Measurements from ENCODE around the gene KIR2DL4.
"Not testable (repeated sequence)": the region's sequence is repeated elsewhere in the genome, so short reads cannot be mapped to it uniquely, and the experiment has no call there.

The KIR2DL4 gene

DNA sequence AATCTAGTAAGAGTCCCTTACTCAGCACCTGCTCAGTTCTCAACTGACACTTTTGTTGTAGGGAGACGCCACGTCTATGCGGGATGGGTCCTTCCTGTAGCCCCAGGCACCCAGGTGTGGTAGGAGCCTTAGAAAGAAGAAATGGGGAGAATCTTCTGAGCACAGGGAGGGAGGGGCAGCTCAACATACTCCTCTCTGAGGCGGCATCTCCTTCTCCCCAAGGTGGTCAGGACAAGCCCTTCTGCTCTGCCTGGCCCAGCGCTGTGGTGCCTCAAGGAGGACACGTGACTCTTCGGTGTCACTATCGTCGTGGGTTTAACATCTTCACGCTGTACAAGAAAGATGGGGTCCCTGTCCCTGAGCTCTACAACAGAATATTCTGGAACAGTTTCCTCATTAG, 1.2 kb downstream of the KIR2DL4 start:
- no peak for DNase-seq (ENCODE audit: low read depth in 2 of 2)

DNA sequence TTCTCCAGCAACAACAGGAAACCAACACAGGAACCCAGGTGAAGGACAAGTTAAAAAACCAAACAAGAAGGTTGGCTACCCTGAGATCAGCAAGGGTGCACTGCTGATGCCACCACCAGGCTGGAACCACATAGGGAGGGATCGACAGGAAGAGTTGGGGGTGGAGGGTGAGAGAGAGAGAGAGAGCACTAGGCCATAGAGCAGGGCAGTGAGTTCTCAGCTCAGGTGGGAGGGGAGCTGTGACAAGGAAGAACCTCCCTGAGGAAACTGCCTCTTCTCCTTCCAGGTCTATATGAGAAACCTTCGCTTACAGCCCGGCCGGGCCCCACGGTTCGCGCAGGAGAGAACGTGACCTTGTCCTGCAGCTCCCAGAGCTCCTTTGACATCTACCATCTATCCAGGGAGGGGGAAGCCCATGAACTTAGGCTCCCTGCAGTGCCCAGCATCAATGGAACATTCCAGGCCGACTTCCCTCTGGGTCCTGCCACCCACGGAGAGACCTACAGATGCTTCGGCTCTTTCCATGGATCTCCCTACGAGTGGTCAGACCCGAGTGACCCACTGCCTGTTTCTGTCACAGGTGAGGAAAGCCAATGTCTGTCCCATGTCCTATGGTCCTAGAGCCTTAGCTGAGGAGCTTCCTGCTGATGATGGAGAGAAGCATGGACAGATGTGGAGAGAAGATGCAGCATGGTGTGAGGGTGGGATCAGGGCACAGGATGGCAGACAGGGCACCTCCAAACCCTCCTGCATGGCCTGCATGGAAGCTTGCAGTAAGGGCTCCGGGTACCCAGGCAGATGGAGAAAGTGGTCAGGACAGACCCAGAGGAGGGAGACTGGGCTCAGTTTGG, 2.5 kb downstream of the KIR2DL4 start:
- DNase-seq (ENCODE audit: low read depth in 2 of 2), result no peak

DNA sequence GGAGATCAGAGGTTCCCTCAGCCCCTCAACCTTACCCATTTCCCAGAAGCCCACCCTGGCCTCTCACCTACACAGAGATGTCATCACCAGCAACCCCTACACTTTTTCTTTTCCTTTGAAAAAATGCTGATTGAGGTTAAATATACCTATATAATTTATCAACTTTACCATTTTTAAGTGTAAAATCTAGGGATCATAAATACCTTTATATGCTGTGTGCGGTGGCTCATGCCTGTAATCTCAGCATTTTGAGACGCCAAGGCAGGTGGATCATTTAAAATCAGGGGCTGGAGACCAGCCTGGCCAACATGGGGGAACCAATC, 3.1 kb downstream of the KIR2DL4 start:
- DNase-seq (ENCODE audit: low read depth in 2 of 2), result no peak

DNA sequence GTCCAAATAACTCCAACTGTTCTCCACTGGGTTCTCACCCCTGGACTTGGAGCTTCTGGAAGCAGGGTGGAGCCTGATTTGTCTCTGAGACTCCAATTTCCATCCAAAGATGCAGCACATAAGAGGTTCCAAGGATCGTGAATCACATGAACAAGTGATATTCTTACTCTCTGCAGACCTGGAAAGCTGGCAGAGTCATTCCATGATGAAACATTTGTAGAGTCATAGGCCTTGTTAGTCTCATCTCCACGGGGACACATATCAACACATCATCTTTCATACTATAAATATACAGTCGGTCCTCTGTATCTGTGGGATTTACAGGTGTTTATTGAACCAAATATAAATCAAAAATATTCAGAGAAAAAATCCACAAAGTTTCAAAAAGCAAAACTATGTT, 11.2 kb downstream of the KIR2DL4 start:
- DNase-seq (ENCODE audit: low read depth in 2 of 2), result not testable (repeated sequence)

DNA sequence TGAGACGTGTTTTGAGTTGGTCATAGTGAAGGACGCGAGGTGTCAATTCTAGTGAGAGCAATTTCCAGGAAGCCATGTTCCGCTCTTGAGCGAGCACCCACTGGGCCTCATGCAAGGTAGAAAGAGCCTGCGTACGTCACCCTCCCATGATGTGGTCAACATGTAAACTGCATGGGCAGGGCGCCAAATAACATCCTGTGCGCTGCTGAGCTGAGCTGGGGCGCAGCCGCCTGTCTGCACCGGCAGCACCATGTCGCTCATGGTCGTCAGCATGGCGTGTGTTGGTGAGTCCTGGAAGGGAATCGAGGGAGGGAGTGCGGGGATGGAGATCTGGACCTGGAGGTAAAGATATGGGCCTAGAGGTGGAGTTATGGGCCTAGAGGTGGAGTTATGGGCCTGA, 12.8 kb downstream of the KIR2DL4 start, which contains the start of gene KIR3DL1:
Gene KIR3DL1, plus strand, starts transcription at position 218 of the 400 bp plus-strand sequence.
- DNase-seq (ENCODE audit: low read depth in 2 of 2), result not testable (repeated sequence)

DNA sequence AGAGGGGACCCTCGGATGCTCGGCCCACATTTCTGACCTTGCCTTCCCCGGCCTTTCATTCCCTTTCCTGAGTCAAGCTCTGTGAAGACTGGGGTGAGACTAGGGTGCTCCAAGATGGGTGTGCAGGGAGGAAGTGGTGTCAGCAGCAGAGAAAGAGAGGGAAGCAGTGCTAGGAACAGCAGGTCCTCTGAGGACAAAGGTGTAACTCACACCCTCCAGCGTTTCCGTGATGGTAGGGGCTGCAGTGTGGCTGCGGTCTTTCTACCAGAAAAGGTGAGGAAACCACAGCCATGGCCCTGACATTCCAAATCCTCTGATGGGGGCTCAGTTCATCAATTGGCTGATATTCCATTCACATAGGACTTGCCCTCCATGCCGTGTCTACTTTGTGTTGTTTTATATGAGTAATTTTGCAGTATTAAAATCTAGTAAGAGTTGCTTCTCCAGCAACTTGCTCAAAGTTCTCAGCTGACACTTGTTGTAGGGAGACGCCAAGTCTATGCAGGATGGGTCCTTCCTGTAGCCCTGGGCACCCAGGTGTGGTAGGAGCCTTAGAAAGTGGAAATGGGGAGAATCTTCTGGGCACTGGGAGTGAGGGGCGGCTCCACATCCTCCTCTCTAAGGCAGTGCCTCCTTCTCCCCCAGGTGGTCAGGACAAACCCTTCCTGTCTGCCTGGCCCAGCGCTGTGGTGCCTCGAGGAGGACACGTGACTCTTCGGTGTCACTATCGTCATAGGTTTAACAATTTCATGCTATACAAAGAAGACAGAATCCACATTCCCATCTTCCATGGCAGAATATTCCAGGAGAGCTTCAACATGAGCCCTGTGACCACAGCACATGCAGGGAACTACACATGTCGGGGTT, 14.5 kb downstream of the KIR2DL4 start:
- DNase-seq (ENCODE audit: low read depth in 2 of 2), result no peak

DNA sequence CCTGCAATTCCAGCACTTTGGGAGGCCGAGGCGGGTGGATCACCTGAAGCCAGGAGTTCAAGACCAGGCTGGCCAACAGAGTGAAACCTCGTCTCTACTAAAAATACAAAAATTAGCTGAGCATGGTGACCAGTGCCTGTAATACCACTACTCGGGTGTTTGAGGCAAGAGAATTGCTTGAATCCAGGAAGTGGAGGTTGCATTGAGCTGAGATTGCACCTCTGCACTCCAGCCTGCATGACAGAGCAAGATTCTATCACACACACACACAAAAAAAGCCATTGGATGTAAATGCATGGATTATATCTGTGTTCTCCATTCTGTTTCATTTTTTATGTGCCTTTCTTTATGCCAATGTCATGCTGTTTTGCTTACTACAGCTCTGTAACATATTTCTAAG, 21.0 kb downstream of the KIR2DL4 start:
- not testable (repeated sequence) for DNase-seq (ENCODE audit: low read depth in 2 of 2)

DNA sequence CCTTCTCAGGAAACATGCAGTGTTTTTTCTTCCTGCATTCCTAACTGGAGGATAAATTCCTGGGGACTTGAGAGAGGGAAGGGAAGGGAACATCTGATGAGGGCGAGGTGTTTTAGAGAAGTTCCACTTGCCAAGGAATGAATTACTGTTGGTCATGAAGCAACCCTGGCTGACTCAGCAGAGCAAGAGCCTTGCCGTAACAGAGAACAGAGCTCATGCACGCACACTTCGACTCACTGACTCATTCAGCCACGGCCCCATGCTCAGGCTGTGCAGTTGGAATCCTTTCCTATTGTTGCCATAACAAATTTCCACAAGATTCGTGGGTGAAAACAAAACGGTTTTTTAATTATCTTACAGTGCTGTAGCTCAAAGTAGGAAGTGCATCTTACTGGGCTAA, 21.9 kb downstream of the KIR2DL4 start:
- not testable (repeated sequence) for DNase-seq (ENCODE audit: low read depth in 2 of 2)

DNA sequence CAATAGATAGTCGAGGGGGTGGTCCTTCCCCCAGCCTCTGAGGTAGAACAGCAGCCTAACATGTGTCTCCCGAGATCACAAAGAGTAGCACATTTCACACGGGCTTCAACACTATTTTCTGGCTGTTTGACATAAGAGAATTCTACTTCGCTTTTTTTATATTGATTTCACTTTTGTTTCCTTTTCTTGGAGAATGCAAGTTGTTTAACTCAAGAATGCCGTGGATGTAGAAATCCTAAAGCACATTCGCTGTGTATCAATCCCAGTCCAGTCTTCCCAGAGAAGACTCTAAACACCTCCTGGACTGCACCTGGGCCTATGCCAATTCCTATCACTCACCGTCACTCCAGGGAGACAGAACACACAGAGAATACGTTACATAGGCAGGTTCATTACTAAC, 24.7 kb downstream of the KIR2DL4 start:
- DNase-seq (ENCODE audit: low read depth in 2 of 2), result not testable (repeated sequence)

DNA sequence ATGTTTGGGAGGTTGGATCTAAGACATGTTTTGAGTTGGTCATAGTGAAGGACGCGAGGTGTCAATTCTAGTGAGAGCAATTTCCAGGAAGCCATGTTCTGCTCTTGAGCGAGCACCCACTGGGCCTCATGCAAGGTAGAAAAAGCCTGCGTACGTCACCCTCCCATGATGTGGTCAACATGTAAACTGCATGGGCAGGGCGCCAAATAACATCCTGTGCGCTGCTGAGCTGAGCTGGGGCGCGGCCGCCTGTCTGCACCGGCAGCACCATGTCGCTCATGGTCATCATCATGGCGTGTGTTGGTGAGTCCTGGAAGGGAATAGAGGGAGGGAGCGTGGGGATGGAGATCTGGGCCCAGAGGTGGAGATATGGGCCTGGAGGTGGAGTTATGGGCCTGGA, 29.1 kb downstream of the KIR2DL4 start, which contains the start of gene KIR2DS4:
Gene KIR2DS4, plus strand, starts transcription at position 181 of the 400 bp plus-strand sequence.
- DNase-seq (ENCODE audit: low read depth in 2 of 2), result not testable (repeated sequence)

DNA sequence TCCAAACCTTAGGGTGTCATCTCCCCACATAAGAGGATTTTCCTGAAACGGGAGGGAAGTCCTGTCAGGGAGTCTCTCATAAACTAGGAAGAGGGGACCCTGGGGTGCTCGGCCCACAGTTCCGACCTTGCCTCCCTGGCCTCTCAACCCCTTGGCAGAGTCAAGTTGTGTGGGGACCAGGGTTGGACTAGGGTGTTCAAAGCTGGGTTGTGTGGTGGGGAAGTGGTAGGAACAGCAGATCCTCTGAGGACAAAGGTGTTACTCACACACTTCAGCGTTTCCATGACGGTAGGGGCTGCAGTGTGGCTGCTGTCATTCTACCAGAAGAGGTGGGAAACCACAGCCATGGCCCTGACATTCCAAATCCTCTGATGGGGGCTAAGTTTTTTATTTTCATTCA, 31.7 kb downstream of the KIR2DL4 start:
- peak in 1 of 2 donors; percentile 6 for DNase-seq (ENCODE audit: low read depth in 2 of 2)

DNA sequence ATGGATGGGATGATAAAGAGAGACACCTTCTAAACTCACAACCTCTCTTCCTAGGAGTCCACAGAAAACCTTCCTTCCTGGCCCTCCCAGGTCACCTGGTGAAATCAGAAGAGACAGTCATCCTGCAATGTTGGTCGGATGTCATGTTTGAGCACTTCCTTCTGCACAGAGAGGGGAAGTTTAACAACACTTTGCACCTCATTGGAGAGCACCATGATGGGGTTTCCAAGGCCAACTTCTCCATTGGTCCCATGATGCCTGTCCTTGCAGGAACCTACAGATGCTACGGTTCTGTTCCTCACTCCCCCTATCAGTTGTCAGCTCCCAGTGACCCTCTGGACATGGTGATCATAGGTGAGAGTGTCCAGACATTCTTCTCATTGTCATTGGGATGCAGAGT, 34.1 kb downstream of the KIR2DL4 start:
- DNase-seq (ENCODE audit: low read depth in 2 of 2), result not testable (repeated sequence)

DNA sequence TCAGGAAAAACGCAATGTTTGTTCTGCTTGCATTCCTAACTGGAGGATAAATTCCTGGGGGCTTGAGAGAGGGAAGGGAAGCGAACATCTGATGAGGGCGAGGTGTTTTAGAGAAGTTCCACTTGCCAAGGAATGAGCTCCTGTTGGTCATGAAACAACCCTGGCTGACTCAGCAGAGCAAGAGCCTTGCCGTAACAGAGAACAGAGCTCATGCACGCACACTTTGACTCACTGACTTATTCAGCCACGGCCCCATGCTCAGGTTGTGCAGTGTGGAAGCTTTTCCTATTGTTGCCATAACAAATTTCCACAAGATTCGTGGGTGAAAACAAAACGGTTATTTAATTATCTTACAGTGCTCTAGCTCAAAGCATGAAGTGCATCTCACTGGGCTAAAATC, 39.8 kb downstream of the KIR2DL4 start:
- DNase-seq (ENCODE audit: low read depth in 2 of 2), result not testable (repeated sequence)

DNA sequence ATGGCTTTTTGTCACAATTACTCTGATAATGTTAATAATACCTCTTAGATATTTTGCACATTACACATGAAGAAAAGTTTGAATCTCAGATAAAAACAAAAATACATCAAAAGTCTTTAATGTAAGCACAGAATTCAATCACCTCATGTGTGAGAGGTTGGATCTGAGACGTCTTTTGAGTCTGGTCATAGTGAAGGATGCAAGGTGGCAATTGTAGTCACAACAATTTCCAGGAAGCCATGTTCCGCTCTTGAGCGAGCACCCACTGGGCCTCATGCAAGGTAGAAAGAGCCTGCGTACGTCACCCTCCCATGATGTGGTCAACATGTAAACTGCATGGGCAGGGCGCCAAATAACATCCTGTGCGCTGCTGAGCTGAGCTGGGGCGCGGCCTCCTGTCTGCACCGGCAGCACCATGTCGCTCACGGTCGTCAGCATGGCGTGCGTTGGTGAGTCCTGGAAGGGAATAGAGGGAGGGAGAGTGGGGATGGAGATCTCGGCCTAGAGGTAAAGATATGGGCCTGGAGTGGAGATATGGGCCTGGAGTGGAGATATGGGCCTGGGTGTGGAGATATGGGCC, 46.7 kb downstream of the KIR2DL4 start, which contains the start of gene KIR3DL2:
Gene KIR3DL2, plus strand, starts transcription at position 383 of the 580 bp plus-strand sequence. Its CDS starts 33 bp downstream, at position 416.
- not testable (repeated sequence) for DNase-seq (ENCODE audit: low read depth in 2 of 2)

DNA sequence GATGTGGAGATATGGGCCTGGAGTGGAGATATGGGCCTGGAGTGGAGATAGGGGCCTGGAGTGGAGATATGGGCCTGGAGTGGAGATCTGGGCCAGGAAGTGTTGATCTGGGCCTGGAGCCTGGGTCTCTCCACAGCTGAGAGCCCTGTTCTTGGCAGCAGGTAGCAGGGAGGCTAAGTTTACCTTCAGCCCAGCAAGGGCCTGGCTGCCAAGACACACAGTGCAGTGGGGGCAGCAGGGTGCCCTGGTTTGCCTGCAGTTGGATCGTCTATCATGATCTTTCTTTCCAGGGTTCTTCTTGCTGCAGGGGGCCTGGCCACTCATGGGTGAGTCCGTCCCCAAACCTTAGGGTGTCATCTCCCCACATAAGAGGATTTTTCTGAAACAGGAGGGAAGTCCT, 47.5 kb downstream of the KIR2DL4 start:
- no peak for DNase-seq (ENCODE audit: low read depth in 2 of 2)

DNA sequence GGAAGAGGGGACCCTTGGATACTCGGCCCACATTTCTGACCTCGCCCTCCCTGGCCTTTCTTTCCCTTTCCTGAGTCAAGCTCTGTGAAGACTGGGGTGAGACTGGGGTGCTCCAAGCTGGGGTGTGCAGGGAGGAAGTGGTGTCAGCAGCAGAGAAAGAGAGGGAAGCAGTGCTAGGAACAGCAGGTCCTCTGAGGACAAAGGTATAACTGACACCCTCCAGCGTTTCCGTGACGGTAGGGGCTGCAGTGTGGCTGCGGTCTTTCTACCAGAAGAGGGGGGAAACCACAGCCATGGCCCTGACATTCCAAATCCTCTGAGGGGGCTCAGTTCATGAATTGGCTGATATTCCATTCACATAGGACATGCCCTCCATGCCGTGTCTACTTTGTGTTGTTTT, 47.9 kb downstream of the KIR2DL4 start:
- DNase-seq (ENCODE audit: low read depth in 2 of 2), result no peak

DNA sequence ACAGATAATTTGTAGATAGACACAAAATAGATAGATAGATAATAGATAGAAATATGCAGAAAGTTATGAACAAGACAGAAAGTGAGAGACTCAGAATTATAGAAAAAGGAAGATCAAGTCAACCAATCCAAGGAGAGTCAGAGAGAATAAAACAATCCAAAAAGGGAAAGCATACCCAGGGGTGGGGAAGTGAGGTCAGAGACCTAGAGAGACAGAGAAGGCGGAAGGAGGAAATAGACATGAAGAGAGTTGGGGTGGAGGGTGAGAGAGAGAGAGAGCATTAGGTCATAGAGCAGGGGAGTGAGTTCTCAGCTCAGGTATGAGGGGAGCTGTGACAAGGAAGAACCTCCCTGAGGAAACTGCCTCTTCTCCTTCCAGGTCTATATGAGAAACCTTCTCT, 51.8 kb downstream of the KIR2DL4 start:
- DNase-seq (ENCODE audit: low read depth in 2 of 2), result not testable (repeated sequence)

DNA sequence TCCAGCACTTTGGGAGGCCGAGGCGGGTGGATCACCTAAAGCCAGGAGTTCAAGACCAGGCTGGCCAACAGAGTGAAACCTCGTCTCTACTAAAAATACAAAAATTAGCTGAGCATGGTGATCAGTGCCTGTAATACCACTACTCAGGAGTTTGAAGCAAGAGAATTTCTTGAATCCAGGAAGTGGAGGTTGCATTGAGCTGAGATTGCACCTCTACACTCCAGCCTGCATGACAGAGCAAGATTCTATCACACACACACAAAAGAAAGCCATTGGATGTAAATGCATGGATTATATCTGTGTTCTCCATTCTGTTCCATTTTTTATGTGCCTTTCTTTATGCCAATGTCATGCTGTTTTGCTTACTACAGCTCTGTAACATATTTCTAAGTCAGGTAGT, 55.1 kb downstream of the KIR2DL4 start:
- not testable (repeated sequence) for DNase-seq (ENCODE audit: low read depth in 2 of 2)

DNA sequence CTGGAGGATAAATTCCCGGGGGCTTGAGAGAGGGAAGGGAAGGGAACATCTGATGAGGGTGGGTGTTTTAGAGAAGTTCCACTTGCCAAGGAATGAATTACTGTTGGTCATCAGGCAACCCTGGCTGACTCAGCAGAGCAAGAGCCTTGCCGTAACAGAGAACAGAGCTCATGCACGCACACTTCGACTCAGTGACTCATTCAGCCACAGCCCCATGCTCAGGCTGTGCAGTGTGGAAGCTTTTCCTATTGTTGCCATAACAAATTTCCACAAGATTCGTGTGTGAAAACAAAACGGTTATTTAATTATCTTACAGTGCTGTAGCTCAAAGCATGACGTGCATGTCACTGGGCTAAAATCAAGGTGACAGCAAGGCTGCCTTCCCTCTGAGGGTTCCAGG, 56.0 kb downstream of the KIR2DL4 start:
- DNase-seq (ENCODE audit: low read depth in 2 of 2), result not testable (repeated sequence)

DNA sequence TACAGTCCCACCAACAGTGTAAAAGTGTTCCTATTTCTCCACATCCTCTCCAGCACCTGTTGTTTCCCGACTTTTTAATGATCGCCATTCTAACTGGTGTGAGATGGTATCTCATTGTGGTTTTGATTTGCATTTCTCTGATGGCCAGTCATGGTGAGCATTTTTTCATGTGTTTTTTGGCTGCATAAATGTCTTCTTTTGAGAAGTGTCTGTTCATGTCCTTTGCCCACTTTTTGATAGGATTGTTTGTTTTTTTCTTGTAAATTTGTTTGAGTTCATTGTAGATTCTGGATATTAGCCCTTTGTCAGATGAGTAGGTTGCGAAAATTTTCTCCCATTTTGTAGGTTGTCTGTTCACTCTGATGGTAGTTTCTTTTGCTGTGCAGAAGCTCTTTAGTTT, 60.0 kb downstream of the KIR2DL4 start:
- DNase-seq (ENCODE audit: low read depth in 2 of 2), result not testable (repeated sequence)

Measured in stimulated activated CD8-positive, alpha-beta memory T cell treated with anti-CD3 and anti-CD28 coated beads, Interleukin-15, amount 100 ng/mL, for 48 hours (primary cell).